CD4-positive, alpha-beta T cell treated with Interleukin-6 for 4 hours (primary cell): ENCODE results near the gene KLC4.
"Not testable (repeated sequence)": the region's sequence is repeated elsewhere in the genome, so short reads cannot be mapped to it uniquely, and the experiment has no call there.

ENCODE experiments used
- DNase-seq: peaks from one replicate; pipeline ENCODE4 v3.0.0-alpha.2; 2020; ENCODE audit warnings: mixed read lengths

The KLC4 gene

DNA sequence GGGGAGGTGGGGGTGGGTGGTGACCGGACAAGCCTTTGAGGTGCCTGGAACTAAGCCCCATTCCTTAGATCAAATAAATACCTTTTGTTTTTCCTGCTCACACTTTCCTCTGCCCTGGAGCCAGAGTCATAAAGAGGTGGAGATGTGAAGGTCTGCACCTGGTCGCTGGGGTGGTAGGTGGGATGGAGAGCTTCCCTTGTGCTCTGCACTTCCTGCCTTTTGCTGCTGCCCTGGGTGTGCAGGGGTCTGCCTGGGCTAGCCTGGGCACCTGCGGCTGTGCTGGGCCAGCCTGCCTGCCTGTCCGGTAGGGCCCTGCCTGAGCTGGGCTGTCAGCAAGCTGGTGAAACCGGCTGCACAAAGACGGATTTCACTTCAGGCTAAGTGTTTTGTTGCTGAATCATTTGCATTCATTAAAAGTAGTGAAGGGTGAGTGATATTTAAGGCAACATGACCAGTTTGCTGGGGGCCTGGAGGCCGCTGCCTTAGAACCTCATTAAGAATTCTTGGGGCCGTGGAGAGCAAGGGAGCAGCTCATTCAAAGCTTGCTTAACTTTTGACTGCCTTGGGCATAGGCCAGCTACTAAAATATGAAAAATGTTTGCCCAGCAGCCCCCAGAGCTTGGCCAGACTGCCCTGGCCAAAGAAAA, 37.1 kb downstream of the KLC4 start:
- no peak for DNase-seq

DNA sequence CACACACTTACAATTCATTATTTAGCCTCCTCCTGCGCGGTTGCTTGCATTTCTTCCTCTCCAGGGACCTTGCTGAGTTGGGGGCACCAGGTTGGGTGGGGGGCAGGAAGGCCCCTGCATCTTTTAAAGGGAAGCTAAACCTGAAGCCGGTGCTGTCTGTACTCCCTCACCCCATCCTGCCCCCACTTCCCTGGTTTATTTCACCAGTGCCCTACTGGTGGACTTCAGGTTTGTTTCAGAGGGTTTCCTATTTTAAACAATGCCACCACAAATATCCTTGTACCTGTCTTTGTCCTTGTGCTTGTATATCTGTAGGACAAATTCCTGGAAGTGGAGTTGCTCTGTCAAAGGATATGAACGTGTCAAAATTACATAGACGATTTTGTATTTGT, 37.7 kb downstream of the KLC4 start:
- no peak for DNase-seq

DNA sequence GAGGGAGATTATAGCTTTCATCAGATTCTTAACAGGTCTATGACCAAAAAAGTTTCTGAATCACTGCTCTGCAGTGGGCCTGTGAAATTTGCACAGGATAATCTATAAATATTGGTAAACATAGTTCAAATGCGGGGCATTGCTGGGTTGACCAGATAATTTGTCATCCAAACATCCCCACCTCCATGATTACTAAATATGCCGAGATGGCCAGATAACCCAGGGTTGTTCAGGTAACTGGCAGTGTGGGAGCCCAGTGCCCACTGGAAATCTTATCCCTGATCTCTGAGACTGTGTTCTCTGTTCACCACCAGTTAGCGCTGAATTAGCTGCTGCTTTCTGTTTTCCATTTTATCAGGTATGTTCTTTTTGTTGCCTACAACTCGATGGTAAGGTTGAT, 38.1 kb downstream of the KLC4 start:
- no peak for DNase-seq

GRCh38 chr6:43101497-43101896, 42.1 kb downstream of the KLC4 start:
- no peak for DNase-seq

DNA sequence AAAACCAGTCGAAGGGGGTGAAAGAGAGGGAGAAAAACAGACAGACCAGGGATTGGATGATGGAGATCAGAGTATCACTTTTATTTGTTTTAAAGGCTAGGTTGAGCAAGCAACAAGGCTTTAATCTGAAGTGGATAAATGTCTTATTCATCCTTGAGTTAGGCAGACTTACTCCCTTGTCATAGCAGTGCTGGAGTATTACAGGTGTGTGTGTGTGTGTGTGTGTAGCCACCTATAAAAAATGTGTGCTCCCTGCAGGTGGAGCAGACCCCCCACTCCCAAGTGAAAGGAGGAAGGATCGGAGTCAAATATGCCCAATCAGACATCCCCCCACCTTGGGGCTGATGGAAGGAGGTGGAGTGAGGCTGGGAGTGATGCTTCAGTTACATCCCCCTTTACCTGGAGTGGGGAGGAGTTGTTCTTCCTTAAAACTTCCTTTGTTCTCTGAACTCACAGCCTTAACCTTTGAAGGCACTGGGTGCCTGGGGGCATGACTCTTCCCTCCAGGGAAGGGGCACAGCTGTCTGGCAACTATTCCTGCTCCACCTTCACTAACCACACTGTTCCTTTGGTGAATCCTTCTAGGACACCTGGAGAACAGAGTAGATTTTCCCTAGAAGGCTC, 43.9 kb downstream of the KLC4 start:
- no peak for DNase-seq

GRCh38 chr6:43105538-43106222, 46.2 kb downstream of the KLC4 start:
- no peak for DNase-seq

DNA sequence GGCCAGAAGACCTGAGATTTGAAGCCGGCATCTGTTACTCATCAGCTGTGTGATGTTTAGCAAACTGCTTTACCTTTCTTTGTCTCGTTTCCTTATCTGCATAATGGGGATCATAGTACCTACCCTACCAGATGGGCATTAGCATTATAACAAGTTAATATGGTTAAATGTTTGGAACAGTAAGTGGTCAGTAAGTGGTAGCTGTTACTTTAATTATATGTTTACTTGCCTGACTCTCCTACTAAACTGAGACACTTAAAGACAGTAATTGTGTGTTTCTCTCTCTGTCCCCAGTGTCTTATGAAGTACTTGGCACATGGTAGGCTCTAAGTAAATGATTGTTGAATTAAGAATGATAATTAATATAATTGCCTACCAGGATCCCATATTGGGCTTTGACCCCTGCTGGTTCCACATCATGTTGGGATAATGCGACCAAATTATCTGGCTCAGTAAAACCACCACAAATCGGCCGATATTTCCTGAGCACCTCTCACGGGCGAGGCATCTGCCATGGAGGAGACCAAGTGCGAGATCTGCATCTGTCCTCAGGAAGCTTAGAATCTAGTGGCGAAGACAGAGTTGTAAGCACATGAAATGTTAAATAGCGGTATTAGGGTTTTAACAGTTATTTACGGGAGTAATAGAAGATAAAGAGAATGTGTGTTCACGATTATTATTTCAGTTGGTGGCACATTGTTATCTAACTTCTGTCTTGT, 48.1 kb downstream of the KLC4 start:
- DNase-seq: no peak

DNA sequence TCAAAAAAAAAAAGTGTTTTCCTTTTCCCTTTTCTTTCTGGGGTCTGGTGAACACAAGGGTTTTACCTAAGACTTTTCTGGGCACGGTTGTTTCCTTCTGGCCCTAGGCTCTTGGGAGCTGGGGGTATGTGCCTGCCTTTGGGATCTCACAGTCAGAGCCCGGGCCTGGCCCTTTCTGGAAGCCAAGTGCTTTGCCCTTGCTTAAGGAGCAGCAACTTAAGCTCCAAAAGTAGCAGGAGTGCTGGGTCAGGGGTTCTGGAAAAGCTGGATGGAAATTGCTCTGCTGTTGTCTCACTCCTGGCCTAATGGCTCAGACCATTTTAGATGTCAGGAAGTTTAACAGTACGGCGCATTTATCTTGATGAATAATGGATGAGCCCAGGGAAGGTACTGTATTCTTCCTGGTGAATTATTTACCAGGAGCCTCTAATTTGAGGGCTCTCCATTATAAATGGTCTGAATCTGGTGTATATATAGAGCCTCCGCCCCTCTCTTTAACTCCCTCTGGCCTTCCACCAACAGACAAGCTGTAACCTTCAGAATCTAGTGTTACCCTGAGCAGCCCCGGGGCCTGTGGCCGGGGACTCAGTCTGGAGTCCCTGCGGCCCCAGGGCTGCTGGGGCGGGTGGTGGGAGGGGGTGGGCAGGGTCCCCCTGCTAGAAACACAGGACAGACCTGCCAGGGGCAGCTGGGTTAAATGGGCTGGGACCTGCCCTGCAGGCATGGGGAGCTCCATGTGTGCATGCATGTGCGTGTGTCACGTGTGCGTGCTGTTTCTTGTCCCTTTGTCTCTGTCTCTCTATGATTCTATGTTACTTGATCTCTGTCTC, 54.2 kb downstream of the KLC4 start:
- DNase-seq: no peak

GRCh38 chr6:43115365-43115764, 55.9 kb downstream of the KLC4 start:
- DNase-seq: no peak

DNA sequence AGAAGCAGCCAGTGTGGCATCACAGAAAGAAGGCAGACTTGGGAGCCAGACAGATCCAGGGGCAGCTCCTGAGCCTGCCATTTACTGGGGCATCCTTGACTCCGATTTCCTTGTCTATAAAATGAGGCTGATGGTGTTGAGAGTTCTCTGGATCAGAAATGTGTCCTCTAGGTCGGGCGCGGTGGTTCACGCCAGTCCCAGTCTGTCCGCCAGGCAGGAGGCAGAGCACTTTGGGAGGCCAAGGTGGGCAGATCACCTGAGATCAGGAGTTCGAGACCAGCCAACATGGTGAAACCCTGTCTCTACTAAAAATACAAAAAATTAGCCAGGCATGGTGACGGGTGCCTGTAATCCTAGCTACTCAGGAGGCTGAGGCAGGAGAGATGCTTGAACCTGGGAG, 58.0 kb downstream of the KLC4 start:
- not testable (repeated sequence) for DNase-seq

GRCh38 chr6:43119482-43119881, 60.1 kb downstream of the KLC4 start:
- no peak for DNase-seq

DNA sequence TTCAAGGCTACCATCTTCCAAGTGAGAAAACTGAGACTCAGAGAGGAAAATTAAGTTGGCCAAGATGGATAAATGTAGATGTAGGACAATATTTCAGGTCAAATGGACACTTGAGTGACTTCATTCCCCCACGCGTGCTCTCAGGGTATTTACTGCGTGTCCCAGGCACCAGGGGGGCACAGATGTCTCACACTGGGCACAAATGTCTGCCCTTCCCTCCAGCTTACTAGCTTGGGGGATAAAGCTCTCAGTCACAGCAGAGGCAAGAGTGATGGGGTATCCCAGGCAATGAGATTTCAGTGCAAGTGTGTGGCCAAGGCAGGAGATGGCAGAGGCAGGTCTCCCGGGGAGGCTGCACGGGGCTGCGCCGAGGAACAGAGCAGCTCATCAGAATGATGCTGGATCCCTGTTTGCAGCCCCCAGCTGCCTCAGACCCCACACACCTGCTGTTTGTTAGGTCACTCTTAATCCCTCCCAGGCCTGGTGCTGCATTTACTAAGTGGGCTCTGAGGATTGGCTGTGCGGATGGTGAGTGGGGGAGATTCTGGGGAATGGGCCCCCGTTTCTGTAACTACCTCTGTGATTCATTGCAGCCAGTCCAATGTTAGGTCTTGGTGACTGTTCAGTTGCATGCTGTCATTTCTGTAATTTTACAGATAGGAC, 60.8 kb downstream of the KLC4 start:
- DNase-seq: no peak

GRCh38 chr6:43120944-43121913, 61.8 kb downstream of the KLC4 start:
- no peak for DNase-seq

GRCh38 chr6:43122146-43122545, 62.7 kb downstream of the KLC4 start:
- DNase-seq: no peak

DNA sequence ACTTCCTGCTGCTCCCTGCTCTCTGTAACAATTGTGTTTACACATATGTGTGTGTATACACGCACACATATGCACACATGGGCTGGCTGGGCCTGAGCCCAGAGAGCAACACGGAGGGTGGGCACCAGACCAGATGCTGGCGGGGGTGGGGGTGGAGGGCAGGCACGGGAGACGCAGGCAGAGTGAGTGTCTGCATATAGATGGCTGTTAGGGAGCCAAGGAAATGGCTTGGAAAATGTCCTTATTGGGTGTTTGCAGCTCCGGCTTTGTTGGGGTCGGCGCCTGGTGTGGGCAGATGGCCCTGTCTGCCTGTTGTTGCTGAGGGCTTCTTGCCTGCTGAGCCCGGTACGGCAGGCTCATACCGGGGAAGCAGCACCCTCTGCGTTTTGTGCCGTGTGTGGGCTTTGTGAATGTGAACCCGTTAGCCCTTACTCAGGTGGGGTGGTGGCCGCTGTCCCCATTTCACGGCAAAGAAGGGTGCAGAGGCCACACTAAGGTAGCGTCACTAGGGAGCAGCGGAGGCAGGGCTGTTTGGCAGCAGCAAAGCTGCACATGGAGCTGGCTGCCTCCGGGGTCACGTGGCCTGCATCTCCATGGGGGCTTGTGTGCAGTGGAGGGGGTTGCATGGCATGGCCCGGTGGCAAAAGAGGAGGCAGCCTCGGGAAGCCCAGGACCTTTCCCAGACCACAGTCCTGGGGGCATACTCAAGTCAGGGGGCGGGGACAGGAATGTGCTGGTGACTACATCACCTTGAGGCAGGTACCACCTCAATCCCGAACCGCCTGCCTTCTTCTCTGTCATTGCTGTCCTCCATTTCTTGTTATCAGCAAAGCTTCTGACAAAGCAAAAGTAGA, 64.3 kb downstream of the KLC4 start:
- no peak for DNase-seq

DNA sequence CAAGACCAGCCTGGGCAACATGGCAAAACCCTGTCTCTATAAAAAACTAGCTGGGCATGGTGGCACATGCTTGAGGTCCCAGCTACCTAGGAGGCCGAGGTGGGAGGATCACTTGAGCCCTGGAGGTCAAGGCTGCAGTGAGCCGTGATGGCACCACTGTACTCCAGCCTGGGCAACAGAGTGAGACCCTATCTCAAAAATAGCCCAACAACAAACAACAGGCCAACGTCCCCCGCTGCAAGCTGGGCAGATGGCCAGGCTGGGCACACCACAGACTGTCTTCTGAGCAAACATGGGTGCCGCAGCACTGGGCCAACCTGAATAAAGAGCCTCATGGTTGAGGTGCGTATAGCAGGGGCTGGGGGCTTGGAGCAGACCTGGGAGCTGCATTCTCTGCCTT, 65.0 kb downstream of the KLC4 start:
- DNase-seq: no peak
